Neural progenitor cell (in vitro differentiated cells): Measurements from ENCODE around the gene PLEKHG2. TPM values are rescaled to one million over a fixed set of nuclear protein-coding genes. Genes with fewer than 3 reads are reported as not detected.

Experiments used
- DNase-seq: peaks from one replicate; pipeline ENCODE4 v3.0.0-alpha.2; 2016; ENCODE audit warnings: low spot score
- H2AFZ ChIP-seq: fragments of 200-600 bp; sonication (generic); replicated peaks from 2 replicates; pipeline ENCODE4 v1.6.1; 2016; ENCODE audit warnings: antibody characterized with exemption
- H3F3A ChIP-seq: fragments of 200-600 bp; sonication (generic); 2 replicates; pipeline ENCODE4 v1.6.1; 2016; ENCODE audit warnings: antibody characterized with exemption, low read depth
- H3K27ac ChIP-seq: fragments of 200-600 bp; sonication (generic); 2 replicates; pipeline ENCODE4 v1.5.1; 2016; ENCODE audit warnings: mild to moderate bottlenecking
- H3K27me3 ChIP-seq: fragments of 200-600 bp; sonication (generic); 2 replicates; pipeline ENCODE4 v1.6.1; 2016; ENCODE audit warnings: mild to moderate bottlenecking, moderate library complexity
- H3K36me3 ChIP-seq: fragments of 200-600 bp; sonication (generic); 2 replicates; pipeline ENCODE4 v1.5.1; 2016
- H3K4me1 ChIP-seq: fragments of 200-600 bp; sonication (generic); 2 replicates; pipeline ENCODE4 v1.6.1; 2016; ENCODE audit warnings: mixed run types
- H3K4me2 ChIP-seq: fragments of 200-600 bp; sonication (generic); 2 replicates; pipeline ENCODE4 v1.6.1; 2016
- H3K4me3 ChIP-seq: fragments of 200-600 bp; sonication (generic); 2 replicates; pipeline ENCODE4 v1.5.1; 2016
- H3K79me2 ChIP-seq: fragments of 200-600 bp; sonication (generic); 2 replicates; pipeline ENCODE4 v1.6.1; 2016; ENCODE audit warnings: low read depth
- H3K9ac ChIP-seq: fragments of 200-600 bp; sonication (generic); 2 replicates; pipeline ENCODE4 v1.6.1; 2016
- H3K9me3 ChIP-seq: fragments of 200-600 bp; sonication (generic); 2 replicates; pipeline ENCODE4 v1.5.1; 2016; ENCODE audit warnings: low read depth
- H4K20me1 ChIP-seq: fragments of 200-600 bp; sonication (generic); 2 replicates; pipeline ENCODE4 v1.6.1; 2016; ENCODE audit warnings: low read depth
- H3K27ac Mint-ChIP-seq: 3 replicates; pipeline ENCODE4 v1.8.0; 2021; ENCODE audit warnings: mixed read lengths
- H3K27me3 Mint-ChIP-seq: 2 replicates; pipeline ENCODE4 v1.8.0; 2022; ENCODE audit warnings: low read depth, mild to moderate bottlenecking, inconsistent platforms, moderate library complexity, mixed read lengths; ENCODE audit not compliant: insufficient read depth
- H3K36me3 Mint-ChIP-seq: 3 replicates; pipeline ENCODE4 v1.8.0; 2021; ENCODE audit warnings: mixed read lengths
- H3K4me1 Mint-ChIP-seq: 3 replicates; pipeline ENCODE4 v1.8.0; 2021; ENCODE audit warnings: mixed read lengths
- H3K4me3 Mint-ChIP-seq: 3 replicates; pipeline ENCODE4 v1.8.0; 2021; ENCODE audit warnings: mild to moderate bottlenecking, moderate library complexity, mixed read lengths
- H3K9me3 Mint-ChIP-seq: 3 replicates; pipeline ENCODE4 v1.8.0; 2020; ENCODE audit warnings: mixed read lengths
- CTCF ChIP-seq: fragments of 200-600 bp; sonication (generic); IDR thresholded peaks from 2 replicates; pipeline ENCODE4 v1.5.1; 2017; ENCODE audit warnings: antibody characterized with exemption, mild to moderate bottlenecking
- EZH2 ChIP-seq: fragments of 200-600 bp; sonication (generic); IDR thresholded peaks from 2 replicates; pipeline ENCODE4 v1.6.1; 2017; ENCODE audit warnings: antibody characterized with exemption, mild to moderate bottlenecking, moderate library complexity
- EZH2phosphoT487 ChIP-seq: fragments of 200-600 bp; sonication (generic); IDR thresholded peaks from 2 replicates; pipeline ENCODE4 v1.6.1; 2017; ENCODE audit warnings: antibody characterized with exemption
- total RNA-seq: library from RNA; depleted of rRNA; stranded (reverse); fragments of >200 nt; gene quantifications from 2 replicates; pipeline ENCODE4 v1.2.3, GENCODE V29; 2015; ENCODE audit warnings: low replicate concordance

PLEKHG2 gene
- total RNA-seq, 1 donor from 2014 or later, result 10.7 TPM

- peaks cover 20% of the 10 kb centered on the region for H4K20me1 ChIP-seq
- peaks cover 16% of the 10 kb centered on the region for H3K4me1 Mint-ChIP-seq
- H3K4me3 Mint-ChIP-seq, result peak overlapping the region; percentile 67
- TF ChIP-seq EZH2phosphoT487, result no peak
- peaks cover 5% of the 10 kb centered on the region for H3K4me1 ChIP-seq
- H3K36me3 Mint-ChIP-seq, result peaks cover 23% of the 10 kb centered on the region
- peaks cover 8% of the 10 kb centered on the region for H3K27me3 Mint-ChIP-seq
- no peaks in the 10 kb centered on the region for H3K9me3 Mint-ChIP-seq
- H3K9me3 ChIP-seq, result no peaks in the 10 kb centered on the region
- H3K9ac ChIP-seq, result no peak overlapping the region
- no peaks in the 10 kb centered on the region for H3K27me3 ChIP-seq
- peaks cover 38% of the 10 kb centered on the region for H3F3A ChIP-seq
- H3K79me2 ChIP-seq, result peaks cover 32% of the 10 kb centered on the region
- no peak overlapping the region for H3K4me2 ChIP-seq
- H3K27ac ChIP-seq, result no peak overlapping the region
- no peak overlapping the region for H2AFZ ChIP-seq
- H3K4me3 ChIP-seq, result no peak overlapping the region
- no peak overlapping the region for H3K27ac Mint-ChIP-seq
- DNase-seq, result no peak
- H3K36me3 ChIP-seq, result no peaks in the 10 kb centered on the region
These were observed 23.8 kb upstream of the PLEKHG2 start for GRCh38 chr19:39388657-39389056.

- Histone ChIP-seq H3K27ac (no peak overlapping the region), H3F3A (peaks cover 38% of the 10 kb centered on the region), H3K79me2 (peaks cover 32% of the 10 kb centered on the region), H3K9me3 (no peaks in the 10 kb centered on the region), H3K4me1 (peaks cover 5% of the 10 kb centered on the region), H3K4me2 (peak overlapping the region; percentile 82), H3K9ac (peak overlapping the region; percentile 72), H3K36me3 (no peaks in the 10 kb centered on the region), H3K27me3 (no peaks in the 10 kb centered on the region), H3K4me3 (peak overlapping the region; percentile 98), H2AFZ (no peak overlapping the region), H4K20me1 (peaks cover 18% of the 10 kb centered on the region)
- DNase-seq, result no peak
- no peak for TF ChIP-seq EZH2phosphoT487
- Mint-ChIP-seq H3K4me1 (peaks cover 16% of the 10 kb centered on the region), H3K4me3 (peak overlapping the region; percentile 99), H3K27ac (peak overlapping the region; percentile 99), H3K27me3 (peaks cover 8% of the 10 kb centered on the region), H3K36me3 (peaks cover 27% of the 10 kb centered on the region), H3K9me3 (no peaks in the 10 kb centered on the region)
These were observed 22.6 kb upstream of the PLEKHG2 start for GRCh38 chr19:39389631-39390414.

DNA sequence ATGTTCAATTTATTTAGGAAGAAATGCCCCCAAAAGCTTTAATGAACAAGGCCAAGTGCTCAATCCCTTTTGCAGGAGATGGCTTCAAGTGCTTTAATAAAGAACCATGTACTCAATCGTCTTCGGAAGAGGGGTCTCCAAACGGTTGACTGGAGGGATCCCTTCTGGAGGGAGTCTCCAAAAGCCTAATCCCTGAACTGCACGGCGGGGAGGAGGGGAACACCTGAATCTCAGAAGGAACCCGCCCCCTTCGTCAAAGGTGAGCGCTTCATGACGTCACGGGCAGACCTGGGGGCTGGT is 22.1 kb upstream of the PLEKHG2 start:
- no peak for DNase-seq
- Histone ChIP-seq H3K4me3 (peak overlapping the region; percentile 98), H3K4me2 (peak overlapping the region; percentile 82), H4K20me1 (peaks cover 14% of the 10 kb centered on the region), H3K27ac (no peak overlapping the region), H3K36me3 (no peaks in the 10 kb centered on the region), H3K27me3 (no peaks in the 10 kb centered on the region), H3K9ac (peak overlapping the region; percentile 72), H3F3A (peaks cover 32% of the 10 kb centered on the region), H3K79me2 (peaks cover 32% of the 10 kb centered on the region), H2AFZ (peak overlapping the region; percentile 70), H3K9me3 (no peaks in the 10 kb centered on the region), H3K4me1 (peaks cover 5% of the 10 kb centered on the region)
- peaks cover 30% of the 10 kb centered on the region for H3K36me3 Mint-ChIP-seq
- H3K27ac Mint-ChIP-seq, result peak overlapping the region; percentile 99
- H3K4me1 Mint-ChIP-seq, result peaks cover 16% of the 10 kb centered on the region
- H3K27me3 Mint-ChIP-seq, result peaks cover 8% of the 10 kb centered on the region
- no peak for TF ChIP-seq EZH2phosphoT487
- TF ChIP-seq CTCF, result no peak
- TF ChIP-seq EZH2, result no peak
- H3K4me3 Mint-ChIP-seq, result peak overlapping the region; percentile 99
- no peaks in the 10 kb centered on the region for H3K9me3 Mint-ChIP-seq

GRCh38 chr19:39390751-39391437 is 21.6 kb upstream of the PLEKHG2 start, which contains the start of the genes MED29 and PAF1:
MED29 (plus strand) TSS chr19:39391378; CDS start chr19:39391423, 45 bp downstream.
PAF1 (minus strand) TSS chr19:39391106; CDS start chr19:39390864, 242 bp downstream.
- H3F3A ChIP-seq, result peaks cover 27% of the 10 kb centered on the region
- peaks cover 27% of the 10 kb centered on the region for H3K36me3 Mint-ChIP-seq
- H3K4me1 ChIP-seq, result peaks cover 5% of the 10 kb centered on the region
- H3K27me3 Mint-ChIP-seq, result peaks cover 5% of the 10 kb centered on the region
- H3K9ac ChIP-seq, result peak within 1 kb of the TSS; percentile 88
- H2AFZ ChIP-seq, result peak within 1 kb of the TSS; percentile 74
- H3K4me2 ChIP-seq, result peak within 1 kb of the TSS; percentile 82
- no peaks in the 10 kb centered on the region for H3K9me3 Mint-ChIP-seq
- H3K4me1 Mint-ChIP-seq, result peaks cover 16% of the 10 kb centered on the region
- H3K4me3 Mint-ChIP-seq, result peak within 1 kb of the TSS; percentile 99
- H3K9me3 ChIP-seq, result no peaks in the 10 kb centered on the region
- H3K27ac ChIP-seq, result peak within 1 kb of the TSS; percentile 97
- H3K79me2 ChIP-seq, result peaks cover 32% of the 10 kb centered on the region
- H3K36me3 ChIP-seq, result no peaks in the 10 kb centered on the region
- H3K4me3 ChIP-seq, result peak within 1 kb of the TSS; percentile 98
- TF ChIP-seq CTCF (peak; percentile 17), EZH2phosphoT487 (no peak)
- peak; percentile 99 for DNase-seq
- H3K27me3 ChIP-seq, result no peaks in the 10 kb centered on the region
- H3K27ac Mint-ChIP-seq, result peak within 1 kb of the TSS; percentile 99
- H4K20me1 ChIP-seq, result peaks cover 14% of the 10 kb centered on the region
